HCT116 (cell line): Measurements from ENCODE around the gene ANO3. TPM values are rescaled to one million over a fixed set of nuclear protein-coding genes. Genes with fewer than 3 reads are reported as not detected.

ENCODE experiments used
- ATAC-seq: fragments of 200-7000 bp; cut with Tn5 transposase; 2 replicates; pipeline ENCODE4 v1.9.1; 2020; ENCODE audit warnings: mild to moderate bottlenecking, moderate library complexity
- BruUV-seq: library from RNA; stranded (reverse); fragments of 400-500 nt; replicated peaks from 2 replicates; lab custom pipeline; 2021; lab: Mats Ljungman, UMichigan
- CTCF ChIA-PET: fragments of 300-600 bp; sonication (Branson Sonifier 250); formaldehyde crosslinking; loops from one replicate; lab custom pipeline; 2021; ENCODE audit warnings: antibody characterized with exemption; lab: Charles Lee
- POLR2A ChIA-PET: fragments of 300-600, 350-600 bp; sonication (Branson Sonifier 250); formaldehyde crosslinking; loops from one replicate; lab custom pipeline; 2021; ENCODE audit warnings: antibody characterized with exemption; lab: Charles Lee
- RAD21 ChIA-PET, 2 experiments: fragments of 300-600 bp; sonication (Branson Sonifier 250); formaldehyde crosslinking; loops; one replicate each; lab custom pipeline; 2023; ENCODE audit warnings: low total read pairs in 2 of 2; ENCODE audit not compliant: uncharacterized antibody in 2 of 2, unreplicated experiment in 2 of 2, low non-redundant PET in 1 of 2; lab: Charles Lee
- DNase-seq: peaks from one replicate; pipeline ENCODE4 v3.0.0-alpha.2; 2010; ENCODE audit warnings: low read depth, low spot score
- H2AFZ ChIP-seq: fragments of 200-600 bp; shearing (Covaris generic), sonication (generic); 2 replicates; pipeline ENCODE4 v1.6.1; 2017; ENCODE audit warnings: low read depth, mixed run types, mixed read lengths, antibody characterized with exemption, low read length; ENCODE audit not compliant: poor library complexity, severe bottlenecking
- H3K27ac ChIP-seq: 2 replicates; pipeline ENCODE4 v1.5.1; 2012; ENCODE audit warnings: low read depth, low read length
- H3K27me3 ChIP-seq: fragments of 200-600 bp; sonication (generic); 2 replicates; pipeline ENCODE4 v1.6.1; 2016; ENCODE audit warnings: mixed run types, low read length, mixed read lengths; ENCODE audit not compliant: insufficient read depth
- H3K36me3 ChIP-seq, 2 experiments: fragments of 200-500 bp in 1 of 2; fragments of 200-600 bp in 1 of 2; sonication (Bioruptor generic) in 1 of 2; sonication (generic) in 1 of 2; 2 replicates each; pipeline versions ENCODE4 v1.5.1 to v1.6.1; 2014 to 2016; ENCODE audit warnings: low read length in 2 of 2, inconsistent platforms in 1 of 2, mixed read lengths in 1 of 2, mixed run types in 1 of 2; ENCODE audit not compliant: insufficient read depth in 2 of 2, control insufficient read depth in 1 of 2
- H3K4me1 ChIP-seq, 2 experiments: fragments of 200-600 bp in 1 of 2; sonication (generic) in 1 of 2; 2 replicates each; pipeline versions ENCODE4 v1.5.1 to v1.6.1; 2012 to 2017; ENCODE audit warnings: low read length in 2 of 2, inconsistent platforms in 1 of 2, mild to moderate bottlenecking in 1 of 2, mixed read lengths in 1 of 2, mixed run types in 1 of 2, moderate library complexity in 1 of 2; ENCODE audit not compliant: insufficient read depth in 2 of 2, control insufficient read depth in 1 of 2
- H3K4me2 ChIP-seq: fragments of 200-600 bp; sonication (generic); 2 replicates; pipeline ENCODE4 v1.6.1; 2017; ENCODE audit warnings: mixed run types, low read length, mixed read lengths
- H3K4me3 ChIP-seq, 2 experiments: fragments of 200-600 bp in 1 of 2; sonication (generic) in 1 of 2; replicated peaks in 1 of 2; 2 replicates each; pipeline ENCODE4 v1.5.1; 2011 to 2016; ENCODE audit warnings: low read length in 2 of 2, control low read depth in 1 of 2, low read depth in 1 of 2, mild to moderate bottlenecking in 1 of 2, mixed read lengths in 1 of 2, mixed run types in 1 of 2
- H3K79me2 ChIP-seq: fragments of 200-600 bp; sonication (generic); 2 replicates; pipeline ENCODE4 v1.6.1; 2017; ENCODE audit warnings: mild to moderate bottlenecking, mixed run types, low read length, moderate library complexity, mixed read lengths; ENCODE audit not compliant: insufficient read depth
- H3K9ac ChIP-seq: fragments of 200-600 bp; sonication (generic); 2 replicates; pipeline ENCODE4 v1.6.1; 2016; ENCODE audit warnings: low read length, mixed read lengths
- H3K9me2 ChIP-seq: fragments of 200-600 bp; sonication (generic), shearing (Covaris generic); 2 replicates; pipeline ENCODE4 v1.6.1; 2017; ENCODE audit warnings: mixed run types, mild to moderate bottlenecking, moderate library complexity; ENCODE audit not compliant: insufficient read depth
- H3K9me3 ChIP-seq, 2 experiments: fragments of 200-500 bp in 1 of 2; fragments of 200-600 bp in 1 of 2; sonication (Bioruptor generic) in 1 of 2; sonication (generic) in 1 of 2; 2 replicates each; pipeline ENCODE4 v1.6.1; 2014 to 2017; ENCODE audit warnings: low read length in 2 of 2, mixed read lengths in 2 of 2, inconsistent platforms in 1 of 2, low read depth in 1 of 2, mild to moderate bottlenecking in 1 of 2, mixed run types in 1 of 2, moderate library complexity in 1 of 2; ENCODE audit not compliant: control insufficient read depth in 1 of 2, insufficient read depth in 1 of 2
- H4K20me1 ChIP-seq: fragments of 200-600 bp; sonication (generic), shearing (Covaris generic); 2 replicates; pipeline ENCODE4 v1.6.1; 2017; ENCODE audit warnings: mixed run types, mild to moderate bottlenecking, moderate library complexity; ENCODE audit not compliant: insufficient read depth
- CBX3 ChIP-seq: IDR thresholded peaks from 2 replicates; pipeline ENCODE4 v1.6.1; 2012; ENCODE audit warnings: low read depth
- CEBPB ChIP-seq: IDR thresholded peaks from 2 replicates; pipeline ENCODE4 v1.6.1; 2012; ENCODE audit warnings: low read depth
- EGR1 ChIP-seq: IDR thresholded peaks from 2 replicates; pipeline ENCODE4 v1.6.1; 2012; ENCODE audit warnings: low read depth
- EZH2 ChIP-seq: fragments of 200-600 bp; sonication (generic); IDR thresholded peaks from 2 replicates; pipeline ENCODE4 v1.6.1; 2017; ENCODE audit warnings: antibody characterized with exemption, mixed run types
- EZH2phosphoT487 ChIP-seq: fragments of 200-600 bp; IDR thresholded peaks from 2 replicates; pipeline ENCODE4 v1.6.1; 2018; ENCODE audit warnings: antibody characterized with exemption, borderline replicate concordance
- POLR2A ChIP-seq: IDR thresholded peaks from 2 replicates; pipeline ENCODE4 v1.7.0; 2011; ENCODE audit warnings: borderline replicate concordance; ENCODE audit not compliant: insufficient read depth, insufficient read length; ENCODE audit errors: extremely low read depth
- POLR2AphosphoS5 ChIP-seq: IDR thresholded peaks from 2 replicates; pipeline ENCODE4 v1.6.1; 2011; ENCODE audit warnings: mild to moderate bottlenecking, low read depth, low read length, moderate library complexity
- REST ChIP-seq: IDR thresholded peaks from 2 replicates; pipeline ENCODE4 v1.6.1; 2012; ENCODE audit warnings: low read depth
- SRF ChIP-seq: IDR thresholded peaks from 2 replicates; pipeline ENCODE4 v1.6.1; 2012; ENCODE audit warnings: low read depth
- ZNF274 ChIP-seq: fragments of 200-500 bp; sonication (Bioruptor generic); IDR thresholded peaks from 2 replicates; pipeline ENCODE4 v1.6.1; 2014; ENCODE audit warnings: mild to moderate bottlenecking, low read depth, low read length, inconsistent platforms
- intact Hi-C: fragments of 100-400 bp; cut with micrococcal nuclease; formaldehyde crosslinking; loops from 2 replicates; pipeline ENCODE4 v1.10.0; 2022
- total RNA-seq: library from RNA; stranded (reverse); gene quantifications from one replicate; pipeline ENCODE4 v1.2.1, GENCODE V29; 2021; ENCODE audit not compliant: unreplicated experiment

ANO3 gene
- total RNA-seq, 1 experiment from 2014 or later, result not detected

- Histone ChIP-seq H3K36me3 (no peaks in the 10 kb centered on the region), H3K9ac (no peak overlapping the region), H3K9me3 (peaks cover 0 to 7% of the 10 kb centered on the region in 2 experiments; a peak in 2 of 4 replicates), H3K79me2 (no peaks in the 10 kb centered on the region), H3K4me3 (no peak overlapping the region), H3K4me1 (no peaks in the 10 kb centered on the region), H2AFZ (no peak overlapping the region)
- POLR2A ChIA-PET, result no interaction called here
- CTCF ChIA-PET, result no interaction called here
- no peak for DNase-seq
- RAD21 ChIA-PET, result no interaction called here
- no peak for TF ChIP-seq CBX3
- no peak for TF ChIP-seq EZH2phosphoT487
- TF ChIP-seq EGR1, result no peak
- TF ChIP-seq POLR2AphosphoS5, result no peak
- TF ChIP-seq POLR2A, result no peak
- no peak for TF ChIP-seq CEBPB
- TF ChIP-seq EZH2, result no peak
- TF ChIP-seq ZNF274, result no peak
- TF ChIP-seq SRF, result no peak
- TF ChIP-seq REST, result no peak
- TF ChIP-seq, all 23 proteins: peak for 0
- Histone ChIP-seq H4K20me1 (no peaks in the 10 kb centered on the region), H3K27me3 (no peaks in the 10 kb centered on the region), H3K9me2 (no peaks in the 10 kb centered on the region), H3K4me2 (no peak overlapping the region), H3K27ac (no peak overlapping the region)
- no TSS peak for BruUV-seq
- intact Hi-C loops, result no loop called here
- no peak for ATAC-seq
Measured at GRCh38 chr11:26599876-26600434, 268.0 kb downstream of the ANO3 start.
